Tibial artery (tissue), 4 donors: ENCODE measurements around the gene FNDC7.

Experiments
- DNase-seq, 2 donors: peaks; one replicate each; pipeline ENCODE4 v3.0.0-alpha.2; 2019
- H3K27ac ChIP-seq, 2 donors: fragments of 200-600 bp; sonication (generic) in 1 of 2; 1 replicate in 1 of 2; 2 replicates in 1 of 2; pipeline ENCODE4 v1.5.1; 2018 to 2019; ENCODE audit warnings: mild to moderate bottlenecking in 1 of 2
- H3K27me3 ChIP-seq, 2 donors: fragments of 200-600 bp; sonication (generic) in 1 of 2; one replicate each; pipeline versions ENCODE4 v1.5.1 to v1.6.0; 2016 to 2019
- H3K36me3 ChIP-seq, 3 donors: fragments of 200-600 bp; sonication (generic) in 2 of 3; one replicate each; pipeline ENCODE4 v1.5.1; 2016 to 2019; ENCODE audit warnings: mild to moderate bottlenecking in 2 of 3
- H3K4me1 ChIP-seq, 4 donors: fragments of 200-600 bp; sonication (generic) in 2 of 4; 1 replicate in 3 of 4; 2 replicates in 1 of 4; pipeline ENCODE4 v1.5.1; 2016 to 2019
- H3K4me3 ChIP-seq, 2 donors: fragments of 200-600 bp; sonication (generic) in 1 of 2; 1 replicate in 1 of 2; 2 replicates in 1 of 2; pipeline ENCODE4 v1.5.1; 2018 to 2019; ENCODE audit warnings: mild to moderate bottlenecking in 2 of 2
- H3K9me3 ChIP-seq, 3 donors: fragments of 200-600 bp; sonication (generic) in 1 of 3; one replicate each; pipeline ENCODE4 v1.5.1; 2016 to 2019
- intact Hi-C: fragments of 100-400 bp; cut with DNase I; formaldehyde crosslinking; loops from one replicate; pipeline ENCODE4 v1.15.0; 2023; ENCODE audit warnings: low total_unique reads
- TF ChIP-seq, protein P1 (sequence below), 2 experiments: fragments of 200-600 bp in 1 of 2; fragments of 450-650 bp in 1 of 2; IDR thresholded peaks; one replicate each; pipeline ENCODE4 v1.5.1; 2017 to 2019; ENCODE audit warnings: antibody characterized with exemption in 2 of 2, mild to moderate bottlenecking in 1 of 2, moderate library complexity in 1 of 2

FNDC7 gene

DNA sequence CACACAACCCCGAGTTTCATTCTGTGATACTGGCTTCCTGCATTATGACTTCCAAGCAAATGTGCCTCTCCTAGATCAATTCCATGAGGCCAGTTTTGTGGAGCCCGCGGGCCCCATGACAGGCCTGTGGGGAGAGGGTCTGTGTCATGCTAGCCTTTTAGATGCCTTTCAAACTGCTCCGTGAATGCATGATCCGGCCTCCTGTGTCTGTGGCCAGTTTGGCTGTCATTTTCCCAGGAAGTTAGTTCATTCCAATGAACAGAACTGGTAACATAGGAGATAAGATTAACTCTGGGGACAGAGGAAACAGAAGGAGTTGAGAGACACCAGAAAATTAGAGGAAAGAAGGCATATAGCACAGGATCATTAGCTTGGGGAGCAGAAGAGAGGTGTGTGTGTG, 3.2 kb downstream of the FNDC7 start:
- intact Hi-C loops: no loop called here
- no peaks in the 10 kb centered on the region for H3K36me3 ChIP-seq
- no peak overlapping the region for H3K4me3 ChIP-seq
- no peak for DNase-seq
- no peaks in the 10 kb centered on the region for H3K27me3 ChIP-seq
- peaks cover 0 to 36% (median 4%) of the 10 kb centered on the region in 4 donors for H3K4me1 ChIP-seq
- TF ChIP-seq, protein P1, sequence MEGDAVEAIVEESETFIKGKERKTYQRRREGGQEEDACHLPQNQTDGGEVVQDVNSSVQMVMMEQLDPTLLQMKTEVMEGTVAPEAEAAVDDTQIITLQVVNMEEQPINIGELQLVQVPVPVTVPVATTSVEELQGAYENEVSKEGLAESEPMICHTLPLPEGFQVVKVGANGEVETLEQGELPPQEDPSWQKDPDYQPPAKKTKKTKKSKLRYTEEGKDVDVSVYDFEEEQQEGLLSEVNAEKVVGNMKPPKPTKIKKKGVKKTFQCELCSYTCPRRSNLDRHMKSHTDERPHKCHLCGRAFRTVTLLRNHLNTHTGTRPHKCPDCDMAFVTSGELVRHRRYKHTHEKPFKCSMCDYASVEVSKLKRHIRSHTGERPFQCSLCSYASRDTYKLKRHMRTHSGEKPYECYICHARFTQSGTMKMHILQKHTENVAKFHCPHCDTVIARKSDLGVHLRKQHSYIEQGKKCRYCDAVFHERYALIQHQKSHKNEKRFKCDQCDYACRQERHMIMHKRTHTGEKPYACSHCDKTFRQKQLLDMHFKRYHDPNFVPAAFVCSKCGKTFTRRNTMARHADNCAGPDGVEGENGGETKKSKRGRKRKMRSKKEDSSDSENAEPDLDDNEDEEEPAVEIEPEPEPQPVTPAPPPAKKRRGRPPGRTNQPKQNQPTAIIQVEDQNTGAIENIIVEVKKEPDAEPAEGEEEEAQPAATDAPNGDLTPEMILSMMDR (IDR thresholded peaks at IDR 0.05): no peak
- H3K9me3 ChIP-seq: no peaks in the 10 kb centered on the region
- peak overlapping the region; percentile 23 to 33 for H3K27ac ChIP-seq

DNA sequence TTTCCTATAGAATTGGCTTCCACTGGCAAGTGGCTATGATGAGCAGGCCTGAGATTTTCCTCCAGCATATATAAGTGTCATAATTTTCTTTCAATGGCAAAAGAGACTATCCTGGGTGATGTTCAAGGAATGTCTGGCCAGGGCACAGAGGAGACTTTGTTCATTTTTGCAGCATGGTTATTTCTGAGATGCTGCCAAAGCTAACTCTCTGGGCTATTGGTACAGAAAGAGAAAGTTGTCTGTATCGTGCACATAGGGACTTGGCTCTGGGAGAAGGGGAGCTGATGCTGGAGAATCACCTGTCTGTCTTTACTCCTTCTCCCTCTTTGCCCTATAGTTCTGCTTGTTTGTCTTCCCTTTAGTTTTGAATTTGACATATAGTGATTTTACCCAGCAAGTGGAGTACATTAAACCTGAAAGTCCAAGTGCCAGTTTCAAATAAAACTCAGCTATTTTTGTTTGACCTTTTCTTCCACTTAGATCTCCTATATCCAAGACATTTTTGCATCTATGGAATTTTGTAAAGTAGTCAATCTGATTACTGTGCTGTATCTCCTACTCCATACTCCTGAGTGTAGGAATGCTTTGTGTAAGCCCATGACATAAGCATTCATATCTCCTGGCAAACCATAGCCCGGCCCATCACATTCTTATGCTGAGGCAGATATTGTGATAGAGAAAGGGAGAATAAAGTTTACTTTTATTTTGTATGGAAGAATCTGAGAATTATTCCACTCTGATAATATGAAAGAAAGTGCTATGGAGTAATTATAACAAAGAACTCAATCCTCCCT, 3.9 kb downstream of the FNDC7 start:
- H3K27me3 ChIP-seq: no peaks in the 10 kb centered on the region
- TF ChIP-seq, protein P1 (IDR thresholded peaks at IDR 0.05): no peak
- intact Hi-C loops: no loop called here
- no peak for DNase-seq
- H3K27ac ChIP-seq: peak overlapping the region in 1 of 2 donors; percentile 33
- no peak overlapping the region for H3K4me3 ChIP-seq
- H3K36me3 ChIP-seq: no peaks in the 10 kb centered on the region
- H3K9me3 ChIP-seq: no peaks in the 10 kb centered on the region
- peaks cover 0 to 37% (median 4%) of the 10 kb centered on the region in 4 donors for H3K4me1 ChIP-seq

DNA sequence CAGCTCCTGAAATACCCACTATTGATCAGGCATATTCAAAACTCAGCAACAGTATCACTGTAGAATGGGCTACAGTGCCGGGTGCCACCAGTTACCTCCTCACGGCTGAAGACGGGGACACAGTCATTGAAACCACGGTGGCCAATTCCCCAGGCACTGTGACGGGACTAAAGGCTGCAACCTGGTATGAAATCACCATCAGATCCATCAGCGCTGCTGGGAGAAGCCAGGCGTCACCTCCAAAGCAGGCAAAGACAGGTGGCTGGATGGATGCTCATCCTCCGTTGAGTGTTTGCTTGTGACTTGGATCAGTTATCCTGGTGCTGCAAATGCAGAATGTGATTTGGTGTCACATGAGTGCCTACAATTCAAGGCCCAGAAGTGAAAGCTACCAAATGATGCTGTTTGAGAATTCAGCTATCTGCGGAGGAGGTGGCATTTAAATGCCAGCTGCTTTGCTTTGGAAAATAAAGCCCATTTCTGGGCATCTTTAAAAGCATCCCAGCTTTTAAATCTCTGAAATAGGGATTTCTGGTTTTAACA, 5.1 kb downstream of the FNDC7 start:
- Histone ChIP-seq H3K27me3 (no peaks in the 10 kb centered on the region), H3K9me3 (no peaks in the 10 kb centered on the region), H3K27ac (no peak overlapping the region), H3K4me3 (no peak overlapping the region), H3K4me1 (peaks cover 0 to 41% (median 4%) of the 10 kb centered on the region in 4 donors), H3K36me3 (no peaks in the 10 kb centered on the region)
- DNase-seq: no peak
- intact Hi-C loops: no loop called here
- TF ChIP-seq, protein P1 (IDR thresholded peaks at IDR 0.05): no peak

DNA sequence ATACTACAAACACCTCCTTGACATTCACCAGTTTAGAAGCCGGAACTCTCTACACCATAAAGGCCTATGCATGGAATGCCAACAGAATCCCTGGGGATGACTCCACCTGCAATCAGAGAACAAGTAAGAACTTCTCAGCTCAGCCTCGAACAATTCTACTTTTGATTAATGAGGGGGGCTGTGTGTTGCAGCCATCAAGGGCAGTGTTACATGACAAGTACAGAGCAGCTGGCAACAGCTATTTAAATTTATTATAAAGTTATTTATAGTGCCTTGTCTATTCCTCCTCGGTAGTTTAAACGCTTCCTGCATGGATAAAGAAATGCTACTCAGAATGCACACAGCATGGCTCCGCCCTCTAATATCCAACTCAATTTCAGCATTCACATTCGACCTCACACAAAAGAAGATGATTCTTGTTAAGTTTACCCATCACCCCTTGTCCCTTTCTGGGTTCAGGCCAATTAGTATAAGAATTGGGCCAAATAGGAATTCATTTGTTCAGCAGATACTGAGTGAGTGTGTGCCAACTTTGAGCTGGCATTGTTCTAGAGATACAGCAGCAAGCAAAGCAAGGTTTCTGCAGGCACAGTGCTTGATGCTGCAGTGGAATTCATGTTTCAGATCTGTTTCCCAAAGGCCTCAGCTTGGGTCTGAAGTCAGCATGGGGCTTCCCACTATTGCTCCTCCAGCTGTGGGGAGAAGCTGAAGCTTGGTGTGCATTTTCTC, 6.4 kb downstream of the FNDC7 start:
- intact Hi-C loops: no loop called here

DNA sequence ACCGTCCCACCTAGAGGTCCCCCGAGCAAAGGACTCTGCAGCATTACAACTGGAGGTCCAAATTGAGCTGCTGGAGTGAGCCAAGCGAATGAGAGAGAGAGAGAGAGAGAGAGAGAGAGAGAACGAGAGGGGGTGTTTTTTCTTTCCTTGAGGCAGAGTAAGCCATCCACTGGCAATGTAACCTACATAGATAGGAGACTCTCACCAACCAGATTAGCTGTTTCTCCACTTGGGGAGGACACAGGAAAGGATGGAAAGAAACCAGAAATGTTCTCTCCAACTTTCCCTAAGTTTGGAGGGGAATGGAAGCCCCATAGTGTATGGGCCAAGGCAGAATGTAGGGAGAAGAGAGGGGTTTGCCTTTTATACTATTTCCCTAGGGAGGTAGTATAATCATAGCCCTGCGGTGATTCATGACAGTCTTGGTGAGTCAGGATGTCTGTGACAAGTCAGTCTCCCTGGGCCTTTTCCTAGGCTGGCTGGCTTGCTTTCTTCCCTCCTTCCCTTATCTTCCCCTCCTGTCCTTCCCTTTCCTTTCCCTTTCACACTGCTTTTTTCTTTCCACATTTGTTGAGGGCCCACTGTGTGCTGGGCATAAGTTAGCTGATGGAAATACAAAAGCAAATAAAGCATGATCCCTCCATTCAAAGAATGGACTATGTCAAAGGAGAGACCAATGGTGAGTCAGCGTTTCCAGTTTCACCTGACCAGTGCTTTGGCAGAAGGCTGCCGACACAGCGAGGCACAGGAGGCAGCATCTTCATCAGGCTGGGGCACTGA, 7.1 kb downstream of the FNDC7 start:
- TF ChIP-seq, protein P1 (IDR thresholded peaks at IDR 0.05): no peak
- H3K27ac ChIP-seq: peak overlapping the region; percentile 59 to 62
- DNase-seq: no peak
- no peaks in the 10 kb centered on the region for H3K27me3 ChIP-seq
- H3K4me1 ChIP-seq: peaks cover 0 to 44% (median 4%) of the 10 kb centered on the region in 4 donors
- intact Hi-C loops: no loop called here
- H3K36me3 ChIP-seq: no peaks in the 10 kb centered on the region
- no peaks in the 10 kb centered on the region for H3K9me3 ChIP-seq
- H3K4me3 ChIP-seq: no peak overlapping the region

More for the DNA sequence above, 6.4 kb downstream of the FNDC7 start:
- H3K36me3 ChIP-seq: no peaks in the 10 kb centered on the region
- no peaks in the 10 kb centered on the region for H3K9me3 ChIP-seq
- H3K27me3 ChIP-seq: no peaks in the 10 kb centered on the region
- TF ChIP-seq, protein P1 (IDR thresholded peaks at IDR 0.05): no peak
- no peak overlapping the region for H3K4me3 ChIP-seq
- DNase-seq: no peak
- peaks cover 0 to 44% (median 4%) of the 10 kb centered on the region in 4 donors for H3K4me1 ChIP-seq
- H3K27ac ChIP-seq: peak overlapping the region; percentile 59 to 62
